GM19438 (cell line): ENCODE results near the gene UBE2V1.
"Not testable (repeated sequence)": the region's sequence is repeated elsewhere in the genome, so short reads cannot be mapped to it uniquely, and the experiment has no call there.

ENCODE experiments used
- ATAC-seq: cut with Tn5 transposase; IDR thresholded peaks from one replicate; pipeline ENCODE4 v1.9.1; 2021; ENCODE audit warnings: low read depth; ENCODE audit not compliant: unreplicated experiment

The UBE2V1 gene

DNA sequence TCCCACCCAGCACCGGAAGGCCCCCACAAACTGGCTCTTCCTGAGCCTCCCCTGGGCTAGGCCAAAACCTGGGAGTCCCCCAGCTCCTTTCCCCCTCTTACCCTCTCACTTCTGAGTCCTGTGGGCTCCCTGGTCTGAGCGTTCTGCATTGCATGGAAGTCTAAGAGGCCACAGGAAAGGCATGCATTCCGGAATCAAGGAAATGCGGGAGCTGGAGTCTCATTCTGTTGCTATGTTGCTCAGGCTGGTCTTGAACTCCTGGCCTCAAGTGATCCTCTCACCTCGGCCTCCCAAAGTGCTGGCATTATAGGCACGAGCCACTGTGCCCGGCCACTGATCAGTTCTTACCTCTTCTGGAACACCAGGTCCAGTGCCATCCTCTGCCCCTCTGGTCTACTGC, 45.9 kb downstream of the UBE2V1 start:
- no peak for ATAC-seq

DNA sequence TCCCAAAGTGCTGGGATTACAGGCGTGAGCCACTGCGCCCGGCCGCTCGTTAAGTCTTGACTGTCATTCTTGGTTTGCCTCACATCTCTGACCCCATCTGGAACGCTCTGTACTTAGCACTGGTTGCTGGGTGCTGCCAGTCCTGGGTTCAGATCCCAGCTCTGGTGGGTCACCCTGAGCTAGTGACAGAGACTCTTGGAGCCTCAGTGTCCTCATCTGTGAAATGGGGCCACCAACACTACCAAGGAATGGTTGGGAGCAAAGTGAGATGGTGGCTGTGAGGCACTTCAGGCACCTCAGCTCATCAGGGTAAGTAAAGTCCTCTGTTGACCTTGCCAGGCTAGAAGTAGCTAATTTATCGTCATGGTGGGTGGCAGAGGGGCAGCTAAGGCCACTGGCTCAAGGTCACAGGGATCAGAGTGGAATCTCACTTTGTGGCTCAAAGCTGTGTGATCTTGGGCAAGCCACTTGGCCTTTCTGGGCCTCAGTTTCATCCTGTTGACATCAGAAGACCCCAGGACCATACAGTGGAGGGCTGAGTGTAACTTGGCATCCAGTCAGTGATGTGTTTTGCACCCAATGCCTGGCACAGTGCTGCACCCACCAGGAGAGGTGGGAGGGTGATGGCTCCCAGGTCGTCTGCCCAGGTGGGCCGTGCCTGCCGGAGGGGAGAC, 46.7 kb downstream of the UBE2V1 start:
- no peak for ATAC-seq

DNA sequence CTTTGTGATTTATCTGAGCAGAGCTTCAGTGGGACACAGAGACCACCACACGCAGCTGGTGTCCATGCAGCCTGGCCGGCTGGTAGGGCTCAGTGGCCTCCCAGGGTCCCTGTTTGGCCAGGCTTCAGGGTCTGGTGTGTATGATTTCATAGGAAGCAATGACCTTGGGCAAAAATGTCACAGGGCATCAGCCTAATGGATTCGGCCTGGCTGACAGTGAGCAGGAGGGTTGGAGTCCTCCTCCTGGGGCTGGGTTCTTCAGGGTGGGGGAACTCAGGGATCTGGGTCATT, 47.7 kb downstream of the UBE2V1 start:
- no peak for ATAC-seq

DNA sequence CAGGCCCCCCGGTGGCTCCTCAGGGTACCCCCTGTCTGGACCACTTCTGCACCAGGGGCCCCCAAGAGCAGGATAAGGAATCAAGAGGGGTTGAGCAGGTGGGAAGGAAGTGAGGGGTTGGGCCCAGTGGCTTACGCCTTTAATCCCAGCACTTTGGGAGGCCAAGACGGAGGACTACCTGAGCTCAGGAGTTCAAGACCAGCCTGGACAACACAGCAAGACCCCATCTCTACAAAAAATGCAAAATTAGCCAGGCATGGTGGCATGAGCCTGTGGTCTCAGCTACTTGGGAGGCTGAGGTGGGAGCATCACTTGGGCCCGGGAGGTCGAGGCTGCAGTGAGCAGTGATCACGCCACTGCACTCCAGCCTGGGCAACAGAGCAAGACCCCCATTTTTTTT, 49.2 kb downstream of the UBE2V1 start:
- not testable (repeated sequence) for ATAC-seq

DNA sequence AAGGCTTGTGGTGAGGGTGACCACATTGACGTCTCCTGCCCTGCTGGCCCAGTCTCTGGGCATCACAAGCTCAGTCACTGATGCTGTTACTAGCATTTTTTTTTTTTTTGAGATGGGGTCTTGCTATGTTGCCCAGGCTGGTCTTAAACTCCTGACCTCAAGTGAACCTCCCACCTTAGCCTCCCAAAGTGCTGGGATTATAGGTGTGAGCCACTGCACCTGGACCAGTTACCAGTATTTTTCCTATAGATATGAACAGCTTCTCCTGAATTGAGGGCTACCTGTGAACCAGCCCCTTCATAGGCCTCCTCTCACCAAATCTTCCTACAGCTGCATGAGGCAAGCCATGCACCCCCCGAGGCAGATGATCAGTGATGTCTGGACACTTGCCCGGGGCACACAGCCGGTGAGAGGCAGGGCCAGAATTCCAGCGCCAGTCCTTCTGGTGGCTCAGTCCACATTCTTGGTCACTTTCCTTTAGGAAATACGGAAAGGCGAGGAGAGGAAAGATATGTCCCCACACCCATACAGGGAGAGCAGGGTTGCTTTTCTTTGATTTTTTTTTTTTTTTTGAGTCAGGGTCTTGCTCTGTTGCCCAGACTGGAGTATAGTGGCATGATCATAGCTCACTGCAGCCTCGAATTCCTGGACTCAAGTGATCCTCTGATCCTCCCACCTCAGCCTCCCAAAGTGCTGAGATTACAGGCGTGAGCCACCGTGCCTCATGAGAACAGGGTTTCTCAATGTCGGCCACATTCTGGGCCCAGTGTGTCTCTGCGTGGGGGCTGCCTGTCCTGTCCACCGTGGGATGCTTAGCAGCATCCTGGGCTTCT, 50.7 kb downstream of the UBE2V1 start:
- no peak for ATAC-seq

DNA sequence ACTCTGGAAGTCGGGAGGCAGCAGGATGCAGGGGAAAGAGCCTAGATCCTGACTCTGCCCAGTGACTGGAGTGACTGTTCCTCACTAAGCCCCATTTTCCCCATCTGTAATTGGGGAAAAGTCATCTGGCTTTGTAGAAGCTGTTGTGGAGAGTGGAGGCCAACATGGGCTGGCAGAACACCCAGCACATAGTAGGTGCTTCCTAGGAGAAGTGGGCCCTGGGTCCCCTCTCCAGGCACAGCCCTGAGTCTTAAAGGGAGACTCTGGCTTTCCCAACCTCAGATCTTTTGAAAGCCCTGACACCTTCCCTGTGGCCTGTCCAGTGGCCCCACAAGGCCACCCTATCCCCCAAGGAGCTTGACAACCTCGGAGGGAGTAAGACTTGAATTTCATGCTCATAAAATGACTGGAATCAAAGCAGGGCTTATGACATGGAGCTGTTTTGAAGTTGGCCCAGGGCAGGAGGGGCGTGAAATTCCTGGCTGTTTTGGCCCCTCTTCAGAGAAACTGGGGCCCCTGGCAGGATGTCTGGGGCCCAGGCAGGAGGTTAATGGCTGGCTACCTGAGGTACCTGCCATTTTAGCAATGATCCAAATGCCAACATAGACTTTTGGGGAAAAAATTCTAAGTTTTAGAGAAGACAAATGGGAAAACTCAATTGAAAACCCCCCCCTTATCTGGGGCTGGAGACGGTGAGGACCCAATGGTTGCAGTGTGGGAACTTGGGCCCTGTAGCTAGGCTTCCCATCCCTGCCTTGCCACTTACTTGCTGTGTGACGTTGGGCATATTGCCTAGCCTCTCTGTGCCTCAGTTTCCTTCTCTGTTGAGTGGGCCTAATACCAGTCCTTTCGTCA, 51.6 kb downstream of the UBE2V1 start:
- no peak for ATAC-seq

DNA sequence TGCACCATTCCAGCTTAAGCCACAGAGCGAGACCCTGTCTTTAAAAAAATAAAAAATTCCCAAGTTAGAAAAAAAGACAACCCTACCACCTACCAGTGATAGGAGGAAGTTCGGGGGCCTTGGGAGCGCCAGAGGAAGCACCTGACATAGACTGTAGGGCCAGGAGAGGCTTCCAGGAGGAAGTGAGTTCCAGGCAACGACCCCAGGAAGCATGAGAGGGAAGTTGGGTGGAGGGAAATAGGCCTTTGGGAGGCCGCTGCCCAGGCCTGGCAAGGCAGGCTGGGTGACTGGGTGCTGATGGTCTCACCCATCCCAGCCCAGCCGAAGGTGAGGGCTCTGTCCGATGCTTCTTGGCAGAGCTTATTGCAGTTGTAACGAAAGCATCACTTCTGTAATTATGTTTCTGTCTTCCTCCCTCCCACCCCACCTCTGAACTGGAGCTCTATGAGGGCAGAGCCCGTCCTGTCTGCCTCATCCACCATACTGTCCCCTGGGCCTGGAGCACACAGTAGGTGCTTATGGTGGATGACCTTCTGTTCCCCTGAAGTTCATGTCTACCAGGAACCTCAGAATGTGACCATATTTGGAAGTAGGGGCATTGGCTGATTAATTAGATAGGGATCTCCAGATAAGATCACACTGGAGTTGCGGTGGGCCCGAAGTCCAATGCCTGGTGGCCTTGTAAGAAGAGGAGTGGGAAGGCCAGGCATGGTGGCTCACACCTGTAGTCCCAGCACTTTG, 54.1 kb downstream of the UBE2V1 start:
- ATAC-seq: no peak

DNA sequence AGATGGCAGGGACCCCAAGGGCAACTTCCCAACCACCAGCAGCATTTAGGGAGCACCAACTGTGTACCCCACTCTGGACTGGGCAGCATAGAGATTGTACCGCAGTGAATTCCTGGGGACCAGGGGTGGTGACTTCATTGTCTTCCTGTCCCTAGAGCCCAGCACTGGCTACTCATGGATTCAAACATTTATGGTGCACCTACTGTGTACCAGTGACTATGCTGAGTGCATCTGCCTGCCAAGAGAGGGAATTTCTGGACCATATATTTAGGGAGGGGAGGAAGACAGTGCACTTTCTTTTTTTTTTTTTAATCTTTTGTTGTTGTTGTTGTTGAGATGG, 55.3 kb downstream of the UBE2V1 start:
- ATAC-seq: no peak

DNA sequence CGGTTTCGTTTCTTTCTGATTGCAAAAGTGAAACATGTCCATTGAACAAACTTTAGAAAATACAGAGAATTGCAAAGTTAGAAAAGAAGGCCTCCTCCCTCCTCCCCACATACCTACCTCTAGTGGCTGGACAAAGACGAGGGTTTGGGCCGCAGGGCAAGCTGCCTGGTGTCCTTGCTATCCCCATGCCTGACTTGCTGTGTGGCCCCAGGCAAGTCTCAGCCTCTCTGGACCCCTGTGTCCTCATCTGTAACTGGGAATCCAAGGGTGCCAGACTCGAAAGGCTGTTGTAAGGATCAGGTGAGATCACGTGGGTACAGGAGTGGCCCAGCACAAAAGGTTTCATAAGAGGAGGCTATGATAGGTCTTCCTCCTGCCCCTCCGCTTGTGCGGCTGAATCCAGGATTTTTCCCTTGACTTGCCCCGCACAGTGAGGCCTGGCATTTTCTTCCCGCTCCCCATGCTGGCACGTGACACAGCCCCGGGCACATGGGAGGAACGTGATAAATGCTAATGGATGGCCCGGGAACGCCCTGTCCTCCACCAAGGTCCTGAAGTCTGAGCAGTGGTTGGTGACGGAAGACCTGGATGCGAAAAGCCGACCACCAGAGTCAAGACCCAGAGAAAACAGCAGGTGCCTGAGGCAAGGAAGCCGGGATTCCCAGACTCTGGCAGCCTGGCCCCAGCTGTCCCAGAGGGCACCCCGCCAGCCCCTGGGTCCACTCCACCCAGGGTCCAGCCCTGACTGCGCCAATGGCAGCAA, 55.8 kb downstream of the UBE2V1 start:
- ATAC-seq: no peak

DNA sequence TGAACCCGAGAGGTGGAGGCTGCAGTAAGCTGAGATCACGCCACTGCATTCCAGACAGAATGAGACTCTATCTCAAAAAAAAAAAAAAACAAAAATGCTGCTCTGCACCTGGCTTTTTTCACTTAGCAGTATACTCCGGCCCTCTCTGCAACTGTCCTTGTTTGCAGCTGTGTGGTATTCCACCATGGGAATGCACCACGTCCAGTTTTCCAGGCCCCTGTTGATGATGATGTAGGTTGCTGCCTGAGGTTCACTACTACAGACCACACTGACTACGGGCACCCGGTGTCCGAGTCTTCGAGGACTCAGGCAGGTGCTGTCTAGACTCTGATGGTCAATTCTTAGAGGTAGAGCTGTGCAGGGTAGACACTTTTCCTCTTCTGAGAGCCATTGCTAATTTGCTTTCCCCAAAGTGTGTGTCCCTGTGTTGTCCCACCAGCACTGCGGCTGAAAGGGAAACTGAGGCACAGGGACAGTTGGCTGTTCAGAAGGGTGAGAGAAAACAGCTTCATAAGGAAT, 56.5 kb downstream of the UBE2V1 start:
- no peak for ATAC-seq

DNA sequence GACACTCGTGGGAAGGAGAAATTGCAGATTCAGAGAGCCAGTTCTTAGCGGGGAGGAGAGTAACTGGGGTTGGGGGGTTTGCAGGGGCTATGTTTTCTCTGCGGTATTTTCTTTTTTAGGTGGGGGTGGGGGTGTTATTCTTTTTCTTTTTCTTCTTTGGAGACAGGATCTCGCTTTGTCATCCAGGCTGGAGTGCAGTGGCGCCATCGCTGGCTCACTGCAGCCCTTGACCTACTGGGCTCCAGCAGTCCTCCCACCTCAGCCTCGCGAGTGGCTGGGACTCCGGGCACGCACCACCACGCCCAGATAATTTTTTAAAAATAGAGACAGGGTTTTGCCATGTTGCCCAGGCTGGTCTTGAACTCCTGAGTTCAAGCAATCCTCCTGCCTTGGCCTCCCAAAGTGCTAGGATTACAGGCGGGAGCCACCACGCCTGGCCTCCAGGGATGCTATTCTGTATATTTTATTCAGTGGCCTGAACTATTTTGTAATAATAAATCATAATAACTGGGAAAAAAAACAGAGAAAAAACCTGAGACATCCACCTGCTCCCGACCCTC, 57.3 kb downstream of the UBE2V1 start:
- ATAC-seq: no peak

DNA sequence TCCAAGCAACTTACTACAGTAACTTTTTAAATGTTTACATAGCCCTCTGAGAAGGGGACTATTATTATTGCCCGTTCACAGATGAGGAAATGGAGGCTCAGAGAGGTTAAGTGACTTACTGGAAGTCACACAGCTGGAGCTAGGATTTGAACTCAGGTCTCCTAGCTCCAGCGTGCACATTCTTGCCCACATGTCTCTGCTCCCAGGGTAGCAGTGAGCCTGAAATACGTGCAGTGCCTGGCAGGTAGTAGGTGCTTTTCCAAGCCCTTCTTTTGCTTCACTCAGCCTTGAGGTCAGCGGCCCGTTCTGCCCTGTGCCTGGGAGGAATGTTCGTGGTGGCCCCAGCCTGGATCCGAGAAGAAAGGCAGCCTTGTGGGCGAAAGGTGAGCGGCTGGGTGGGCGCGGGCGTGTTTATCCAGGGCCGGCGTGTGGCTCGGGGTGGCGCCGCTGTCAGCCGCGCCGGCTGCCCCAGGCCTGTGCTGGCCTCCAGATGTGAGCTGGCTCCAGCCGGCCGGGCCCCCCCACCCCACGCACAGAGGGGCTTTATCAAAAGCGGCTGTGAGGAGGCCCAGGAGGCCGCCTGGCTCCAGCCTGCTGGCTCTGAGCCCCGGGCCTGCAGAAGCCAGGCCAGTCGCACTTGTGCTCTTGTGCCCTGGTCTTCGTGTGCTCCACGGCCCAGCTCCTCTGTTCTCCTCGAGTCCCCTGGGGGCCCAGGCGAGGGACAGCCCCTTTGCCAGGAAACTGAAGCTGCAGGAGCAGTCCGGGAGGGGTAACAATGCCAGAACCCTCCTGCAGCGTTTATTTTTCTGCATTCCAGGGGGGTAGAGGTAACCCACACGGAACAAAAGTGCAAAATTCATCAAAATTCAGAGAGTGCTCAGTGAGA, 58.1 kb downstream of the UBE2V1 start:
- no peak for ATAC-seq

DNA sequence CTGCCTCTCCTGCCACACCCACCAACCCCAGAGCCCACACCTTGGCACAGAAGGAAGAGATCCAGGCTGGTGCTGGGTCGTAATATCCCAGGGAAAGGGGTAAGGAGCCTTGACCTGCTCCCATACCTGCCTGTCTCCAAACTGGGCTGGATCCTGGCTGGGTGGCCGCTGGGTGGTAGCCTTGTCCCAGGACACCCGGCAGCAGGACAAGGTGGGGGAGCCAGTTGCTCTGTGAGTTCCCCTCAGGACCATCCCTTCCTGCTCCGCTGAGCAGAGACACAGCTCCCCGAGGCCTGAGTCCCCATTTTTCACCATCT, 58.8 kb downstream of the UBE2V1 start:
- no peak for ATAC-seq

DNA sequence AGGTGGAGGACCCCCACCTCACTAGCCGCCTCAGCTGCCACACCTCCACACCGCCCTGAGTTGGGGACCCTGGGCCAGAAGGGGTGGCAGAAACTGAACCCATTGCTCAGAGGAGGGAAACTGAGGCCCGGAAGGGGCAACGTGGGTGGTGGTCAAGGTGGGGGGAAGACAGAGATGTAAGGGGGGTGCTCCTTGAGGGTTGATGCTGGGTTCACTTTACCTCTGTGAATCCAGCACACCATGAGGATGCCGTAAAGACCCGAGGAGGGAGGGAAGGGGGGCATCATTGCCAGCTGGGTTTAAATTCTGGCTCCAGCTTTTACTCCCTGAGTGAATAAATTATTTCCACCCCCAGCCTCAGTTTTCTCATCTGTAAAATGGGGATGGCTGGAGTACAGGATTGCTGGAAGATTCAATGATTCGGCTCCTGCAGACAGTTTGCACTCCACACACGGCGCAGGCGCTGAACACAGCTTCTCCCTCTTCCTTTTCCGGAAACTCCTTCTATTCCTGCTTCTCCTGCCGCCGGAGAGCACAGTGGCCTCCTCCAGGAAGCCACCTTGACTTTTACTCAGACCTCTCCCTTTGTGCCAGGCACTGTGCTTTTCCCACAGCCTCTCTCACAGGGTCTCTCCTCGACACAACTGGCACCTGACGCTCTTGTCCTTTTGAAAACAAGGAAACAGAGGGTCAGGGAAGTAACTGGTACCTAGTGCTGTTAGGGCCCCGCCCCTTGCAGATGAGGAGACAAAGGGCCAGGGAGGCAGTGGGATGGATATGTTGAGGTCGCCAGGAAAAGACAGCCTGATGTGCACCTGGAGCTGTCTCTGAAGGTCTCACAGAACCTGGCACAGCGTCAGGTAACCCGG, 59.4 kb downstream of the UBE2V1 start:
- no peak for ATAC-seq

DNA sequence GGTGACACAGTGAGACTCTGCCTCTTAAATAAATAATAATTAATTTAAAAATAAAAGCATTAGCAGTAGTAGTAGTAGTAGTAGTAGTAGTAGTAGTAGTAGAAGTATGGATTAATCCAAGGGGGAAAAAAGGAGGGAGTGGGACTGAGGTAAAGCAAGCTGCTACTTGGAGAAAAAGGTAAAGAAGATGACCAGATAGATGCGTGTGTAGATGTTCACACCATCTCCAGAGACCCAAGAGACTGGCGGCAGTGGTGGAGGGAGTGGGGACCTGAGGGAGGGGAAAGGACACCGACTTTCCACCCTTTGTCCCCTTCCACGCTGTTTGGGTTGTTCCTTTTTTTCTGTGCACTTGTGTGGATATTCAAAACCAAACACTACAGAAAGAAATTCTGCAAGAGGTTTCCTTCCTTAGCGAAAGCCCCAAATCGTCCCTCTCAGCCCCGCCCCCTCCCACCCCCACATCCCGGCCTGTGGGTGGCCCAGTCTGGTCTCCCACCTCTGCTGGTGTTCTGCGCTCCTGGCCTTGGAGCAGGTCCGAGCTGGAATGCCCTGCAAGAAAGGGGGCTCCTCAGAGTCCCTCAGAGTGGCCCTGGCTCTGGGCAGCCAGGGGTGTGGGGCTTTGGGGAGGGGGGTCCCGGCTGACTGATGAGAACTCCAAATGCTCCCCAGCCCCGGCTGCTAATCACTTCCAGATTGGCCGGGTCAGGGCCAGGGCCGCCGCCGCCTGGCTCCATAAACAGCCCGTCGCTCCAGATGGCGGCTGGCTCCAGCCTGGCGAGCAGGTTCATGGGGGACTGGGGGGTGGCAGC, 60.2 kb downstream of the UBE2V1 start:
- no peak for ATAC-seq

DNA sequence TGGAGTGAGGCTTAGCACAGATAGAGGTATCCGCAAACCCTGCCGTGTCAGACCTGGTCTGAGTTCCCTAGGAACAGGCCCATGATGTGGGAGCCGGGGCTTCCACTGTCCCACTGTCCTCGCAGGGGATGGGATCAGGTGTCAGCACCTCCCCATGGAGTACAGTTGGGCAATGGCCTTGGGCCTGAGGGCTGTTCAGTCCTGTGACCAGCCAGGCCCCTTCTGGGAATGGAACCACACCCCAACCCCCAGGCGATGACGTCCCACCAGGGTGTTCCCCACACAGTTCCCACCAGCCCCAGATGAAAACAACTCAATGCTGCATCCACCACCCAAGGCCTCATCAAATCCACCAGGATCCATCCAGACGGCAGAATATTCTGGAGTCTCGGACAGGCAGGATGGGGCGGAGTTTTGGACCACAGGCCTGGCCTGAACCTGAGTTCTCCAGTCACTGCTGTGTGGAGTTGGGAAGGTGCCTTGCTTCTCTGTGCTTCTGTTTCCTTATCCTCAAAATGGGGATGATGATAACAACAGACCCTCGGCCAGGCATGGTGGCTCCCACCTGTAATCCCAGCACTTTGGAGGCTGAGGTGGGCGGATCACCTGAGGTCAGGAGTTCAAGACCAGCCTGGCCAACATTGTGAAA, 62.2 kb downstream of the UBE2V1 start:
- ATAC-seq: no peak

DNA sequence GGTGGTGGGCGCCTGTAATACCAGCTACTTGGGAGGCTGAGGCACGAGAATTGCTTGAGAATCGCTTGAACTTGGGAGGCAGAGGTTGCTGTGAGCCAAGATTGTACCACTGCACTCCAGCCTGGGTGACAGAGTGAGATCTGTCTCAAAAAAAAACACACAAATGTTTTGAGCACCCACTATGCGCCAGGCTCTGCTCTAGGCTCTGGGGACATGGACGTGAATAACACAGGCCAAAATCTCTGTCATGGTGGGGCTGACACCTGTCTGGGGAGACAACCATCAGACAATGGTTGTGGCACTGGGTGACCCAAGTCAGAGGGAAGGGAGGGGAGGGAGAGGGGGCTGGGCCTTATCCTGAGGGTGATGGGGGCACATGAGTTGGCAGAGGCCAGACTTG, 62.7 kb downstream of the UBE2V1 start:
- no peak for ATAC-seq
